Activated CD8-positive, alpha-beta memory T cell treated with anti-CD3 and anti-CD28 coated beads for 48 hours (primary cell): ENCODE data around the gene EPAS1.
A peak's percentile ranks its signal among the peaks of the same experiment; 100 is the strongest.

Experiments
- DNase-seq, 3 experiments: peaks; one replicate each; pipeline ENCODE4 v3.0.0-alpha.2; 2020; ENCODE audit warnings: low read depth in 2 of 3, low spot score in 2 of 3

The EPAS1 gene

GRCh38 chr2:46338674-46339073, 41.5 kb downstream of the EPAS1 start:
- no peak for DNase-seq

GRCh38 chr2:46339200-46339599, 42.0 kb downstream of the EPAS1 start:
- DNase-seq: no peak

- no peak for DNase-seq
These were observed 42.7 kb downstream of the EPAS1 start for GRCh38 chr2:46339676-46340459.

- DNase-seq: no peak
These were observed 43.7 kb downstream of the EPAS1 start for GRCh38 chr2:46340740-46341420.

GRCh38 chr2:46342566-46343315, 45.5 kb downstream of the EPAS1 start:
- DNase-seq: no peak

GRCh38 chr2:46344706-46345105, 47.5 kb downstream of the EPAS1 start:
- no peak for DNase-seq

- no peak for DNase-seq
These were observed 48.6 kb downstream of the EPAS1 start for GRCh38 chr2:46345775-46346174.

- DNase-seq: no peak
These were observed 49.5 kb downstream of the EPAS1 start for GRCh38 chr2:46346719-46347118.

GRCh38 chr2:46347648-46348280, 50.6 kb downstream of the EPAS1 start:
- no peak for DNase-seq

- no peak for DNase-seq
These were observed 51.9 kb downstream of the EPAS1 start for GRCh38 chr2:46349115-46349547.

- DNase-seq: no peak
These were observed 53.0 kb downstream of the EPAS1 start for GRCh38 chr2:46350029-46350689.

- DNase-seq: peak in 1 of 3 experiments; percentile 12
These were observed 54.0 kb downstream of the EPAS1 start for GRCh38 chr2:46351098-46351749.

- peak; percentile 25 to 52 (median 27) for DNase-seq
These were observed 54.5 kb downstream of the EPAS1 start for GRCh38 chr2:46351750-46352138.

GRCh38 chr2:46352621-46353020, 55.4 kb downstream of the EPAS1 start:
- DNase-seq: no peak

GRCh38 chr2:46353509-46353908, 56.3 kb downstream of the EPAS1 start:
- DNase-seq: no peak

GRCh38 chr2:46355756-46356155, 58.5 kb downstream of the EPAS1 start:
- DNase-seq: no peak

GRCh38 chr2:46356991-46357390, 59.8 kb downstream of the EPAS1 start:
- no peak for DNase-seq

- DNase-seq: no peak
These were observed 61.5 kb downstream of the EPAS1 start for GRCh38 chr2:46358713-46359112.

- DNase-seq: no peak
These were observed 63.1 kb downstream of the EPAS1 start for GRCh38 chr2:46360303-46360702.

- no peak for DNase-seq
These were observed 64.9 kb downstream of the EPAS1 start for GRCh38 chr2:46361920-46362666.
